NCI-H748 treated with DMSO at 0.1 percent for 48 hours (cell line): ENCODE results near the gene GALNT15.

Source experiments
- DNase-seq: peaks from one replicate; lab custom pipeline; 2025; lab: John Stamatoyannopoulos, UW

Gene GALNT15

GRCh38 chr3:16168211-16168610, 6.3 kb upstream of the GALNT15 start:
- no peak for DNase-seq

GRCh38 chr3:16171009-16171408, 3.5 kb upstream of the GALNT15 start:
- DNase-seq = no peak

GRCh38 chr3:16171825-16172224, 2.7 kb upstream of the GALNT15 start:
- no peak for DNase-seq

- DNase-seq = no peak
These were observed 1.0 kb upstream of the GALNT15 start for GRCh38 chr3:16173283-16174025.

- no peak for DNase-seq
These were observed 489 bp upstream of the GALNT15 start for GRCh38 chr3:16174026-16174355.

GRCh38 chr3:16174976-16175901, 759 bp downstream of the GALNT15 start:
- DNase-seq = no peak

GRCh38 chr3:16176391-16177030, 2.0 kb downstream of the GALNT15 start:
- no peak for DNase-seq

GRCh38 chr3:16177382-16177781, 2.9 kb downstream of the GALNT15 start:
- no peak for DNase-seq

- DNase-seq = no peak
These were observed 3.6 kb downstream of the GALNT15 start for GRCh38 chr3:16177962-16178627.

- no peak for DNase-seq
These were observed 4.1 kb downstream of the GALNT15 start for GRCh38 chr3:16178628-16178988.

- no peak for DNase-seq
These were observed 4.8 kb downstream of the GALNT15 start for GRCh38 chr3:16179261-16179660.

GRCh38 chr3:16179771-16180736, 5.6 kb downstream of the GALNT15 start:
- DNase-seq = no peak

GRCh38 chr3:16180737-16181134, 6.3 kb downstream of the GALNT15 start:
- no peak for DNase-seq

- DNase-seq = no peak
These were observed 6.9 kb downstream of the GALNT15 start for GRCh38 chr3:16181361-16181760.

- no peak for DNase-seq
These were observed 7.7 kb downstream of the GALNT15 start for GRCh38 chr3:16182183-16182582.

- no peak for DNase-seq
These were observed 8.1 kb downstream of the GALNT15 start for GRCh38 chr3:16182612-16183011.

- no peak for DNase-seq
These were observed 8.6 kb downstream of the GALNT15 start for GRCh38 chr3:16183082-16183481.

GRCh38 chr3:16183601-16184270, 9.3 kb downstream of the GALNT15 start:
- no peak for DNase-seq

- DNase-seq = no peak
These were observed 11.6 kb downstream of the GALNT15 start for GRCh38 chr3:16186086-16186485.

GRCh38 chr3:16186565-16186964, 12.1 kb downstream of the GALNT15 start:
- DNase-seq = no peak
